AG04449 (cell line): ENCODE measurements around the gene RNF130.
A peak's percentile ranks its signal among the peaks of the same experiment; 100 is the strongest.

Experiments
- CTCF ChIA-PET: fragments of 350-600 bp; formaldehyde crosslinking; extraction: SDS; loops from one replicate; lab custom pipeline; 2021; ENCODE audit warnings: antibody characterized with exemption; lab: Yijun Ruan, JAX
- POLR2A ChIA-PET: fragments of 400-600, 350-600 bp; formaldehyde crosslinking; extraction: SDS; loops from one replicate; lab custom pipeline; 2020; ENCODE audit warnings: antibody characterized with exemption, inconsistent platforms; lab: Yijun Ruan, JAX
- DNase-seq: peaks from one replicate; pipeline ENCODE4 v3.0.0-alpha.2; 2010; ENCODE audit warnings: low read depth, low spot score
- H3K4me3 ChIP-seq: 2 replicates; pipeline ENCODE4 v1.5.1; 2011; ENCODE audit warnings: low read depth, mild to moderate bottlenecking, control low read depth, low read length
- CTCF ChIP-seq: IDR thresholded peaks from one replicate; pipeline ENCODE4 v1.5.1; 2011; ENCODE audit warnings: mild to moderate bottlenecking, moderate library complexity, low read length, control low read depth, inconsistent platforms; ENCODE audit not compliant: insufficient read depth; ENCODE audit errors: missing control alignments

The RNF130 gene

DNA sequence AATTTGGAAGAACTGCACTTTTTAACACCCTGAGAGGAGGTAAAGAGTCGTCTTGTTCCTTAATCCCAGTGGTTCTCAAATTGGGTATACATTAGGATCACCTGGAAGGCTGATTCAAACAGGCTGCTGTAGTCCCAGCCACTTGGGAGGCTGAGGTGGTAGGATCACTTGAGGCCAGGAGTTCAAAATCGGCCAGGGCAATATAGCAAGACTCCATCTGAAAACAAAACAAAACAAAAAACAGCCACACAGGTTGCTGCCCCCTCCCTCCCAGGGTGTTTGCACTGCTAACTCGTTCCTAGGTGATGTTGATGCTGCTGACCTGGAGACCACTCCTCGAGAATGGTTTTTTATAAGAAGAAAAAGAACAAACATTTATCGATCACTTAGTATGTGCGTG lies 162.3 kb downstream of the RNF130 start:
- CTCF ChIA-PET, result interaction anchor here (1.1 to 2.4 kb wide), 6 partner anchors 9 to 146 kb away, joined by 3 to 10 read pairs (median 6); no protein-coding TSS in a partner anchor
- no peak for TF ChIP-seq CTCF
- POLR2A ChIA-PET, result no interaction called here
- DNase-seq, result no peak
- H3K4me3 ChIP-seq, result no peak overlapping the region

GRCh38 chr5:179908528-179908927 lies 163.0 kb downstream of the RNF130 start:
- TF ChIP-seq CTCF, result peak; percentile 5
- CTCF ChIA-PET, result interaction anchor here (0.6 to 2.4 kb wide), 16 partner anchors 8 to 187 kb away, joined by 3 to 10 read pairs (median 5); partner anchors contain the start of gene LTC4S
- no peak for DNase-seq
- POLR2A ChIA-PET, result no interaction called here
- H3K4me3 ChIP-seq, result no peak overlapping the region

DNA sequence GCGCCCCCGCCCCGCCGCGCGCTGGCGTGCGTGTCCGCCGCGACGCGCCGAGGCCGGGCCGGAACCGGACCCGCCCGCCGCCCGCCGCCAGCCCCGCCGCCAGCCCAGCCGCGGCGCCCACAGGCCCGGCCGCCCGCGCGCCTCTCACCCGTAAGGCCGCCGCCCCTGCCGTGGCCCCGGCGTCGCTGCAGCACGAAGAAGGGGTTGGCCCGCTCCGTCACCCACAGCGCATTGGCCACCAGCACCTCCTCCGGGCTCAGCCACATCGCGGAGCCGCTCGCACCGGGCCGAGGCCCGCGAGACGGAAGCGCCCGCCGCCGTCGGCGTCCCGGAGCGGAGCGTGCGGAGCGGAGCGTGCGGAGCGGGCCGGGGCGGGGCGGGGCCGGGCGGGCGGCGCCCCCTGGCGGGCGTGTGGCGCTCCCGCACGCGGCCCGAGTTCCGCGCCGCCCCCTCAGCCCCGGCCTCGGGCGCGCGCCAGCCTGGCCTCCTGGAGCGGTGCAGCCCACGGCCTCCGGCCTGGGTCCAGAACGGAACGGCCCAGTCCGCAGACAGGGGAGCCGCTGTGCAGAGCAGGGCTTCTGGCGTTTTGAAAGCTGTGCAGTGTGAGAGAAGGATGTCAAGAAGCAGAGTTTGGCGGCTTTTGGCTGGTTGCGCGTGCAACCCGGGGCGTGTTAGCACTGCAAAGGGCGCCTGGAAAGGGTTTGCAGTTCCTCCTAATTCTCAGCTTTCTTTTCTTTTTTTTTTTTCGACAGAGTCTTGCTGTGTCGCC lies 163.8 kb downstream of the RNF130 start, which contains the start of gene TBC1D9B:
Gene TBC1D9B (minus strand): TSS at position 342 of the 769 bp plus-strand sequence. CDS start 76 bp downstream, at position 266.
- DNase-seq, result no peak
- TF ChIP-seq CTCF, result peak; percentile 24
- H3K4me3 ChIP-seq, result peak within 1 kb of the TSS; percentile 83
- ChIA-PET CTCF (interaction anchor here (0.6 to 3.1 kb wide), 21 partner anchors 8 to 186 kb away, joined by 3 to 14 read pairs (median 5); partner anchors contain the start of gene LTC4S), POLR2A (interaction anchor here (0.5 kb wide), 1 partner anchor 1703 kb away, joined by 3 read pairs; the partner anchor contains the start of gene HNRNPAB)

DNA sequence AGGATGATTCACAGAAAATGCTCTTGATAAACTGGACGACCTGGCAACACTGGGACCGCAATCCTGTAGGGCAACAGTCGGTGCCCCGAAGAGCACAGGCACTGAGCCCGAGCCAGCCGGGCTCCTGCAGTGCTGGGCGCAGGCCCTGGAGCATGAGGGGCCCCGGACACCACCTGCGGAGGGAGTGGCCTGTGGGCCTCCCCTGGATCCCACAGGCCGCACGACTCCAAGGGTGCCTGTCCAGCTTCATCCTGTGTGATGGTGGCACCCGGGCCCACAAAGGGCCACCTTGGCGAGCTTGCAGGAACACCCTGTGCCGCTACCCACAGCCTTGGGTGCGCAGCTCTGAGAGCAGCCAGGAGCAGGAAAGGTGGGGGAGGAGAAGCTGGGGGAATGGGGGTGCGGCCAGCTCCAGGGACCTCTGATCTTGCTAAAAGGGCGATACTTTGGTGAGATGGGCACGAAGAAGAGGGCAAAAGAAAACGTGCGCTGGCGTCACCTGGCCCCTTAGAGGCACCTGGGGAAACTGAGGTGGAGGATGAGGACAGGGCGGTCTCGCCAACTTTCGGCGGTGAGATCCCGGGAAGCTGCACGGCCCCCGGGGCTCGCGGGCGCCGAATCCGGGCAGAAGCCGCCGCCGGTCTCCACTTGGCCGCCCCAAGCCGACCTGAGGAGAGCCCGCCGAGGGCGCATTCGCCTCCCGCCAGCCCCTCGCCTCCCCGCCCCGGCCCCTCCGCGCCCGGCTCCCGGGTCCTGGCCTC lies 164.6 kb downstream of the RNF130 start:
- H3K4me3 ChIP-seq, result peak overlapping the region; percentile 83
- ChIA-PET POLR2A (interaction anchor here (1.0 kb wide), 1 partner anchor 14 kb away, joined by 3 read pairs; no protein-coding TSS in a partner anchor), CTCF (interaction anchor here (0.7 to 3.1 kb wide), 11 partner anchors 9 to 186 kb away, joined by 3 to 14 read pairs (median 4); no protein-coding TSS in a partner anchor)
- DNase-seq, result no peak
- TF ChIP-seq CTCF, result no peak

- peak overlapping the region; percentile 83 for H3K4me3 ChIP-seq
- POLR2A ChIA-PET, result interaction anchor here (1.0 kb wide), 1 partner anchor 14 kb away, joined by 3 read pairs; no protein-coding TSS in a partner anchor
- CTCF ChIA-PET, result interaction anchor here (0.6 to 3.1 kb wide), 12 partner anchors 9 to 186 kb away, joined by 3 to 14 read pairs (median 4); no protein-coding TSS in a partner anchor
These were observed 165.2 kb downstream of the RNF130 start for GRCh38 chr5:179906294-179906794.

More at GRCh38 chr5:179906294-179906794, 165.2 kb downstream of the RNF130 start:
- no peak for DNase-seq
- no peak for TF ChIP-seq CTCF
